K562 (cell line): ENCODE measurements around the gene EPHB1. TPM values are rescaled to one million over a fixed set of nuclear protein-coding genes. Genes with fewer than 3 reads are reported as not detected.

Source experiments
- ATAC-seq: fragments of 200-7000 bp; cut with Tn5 transposase; 3 replicates; pipeline ENCODE4 v1.9.1; 2020; ENCODE audit warnings: moderate library complexity
- BruUV-seq: library from RNA; stranded (reverse); fragments of 400-500 nt; replicated peaks from 2 replicates; lab custom pipeline; 2021; lab: Mats Ljungman, UMichigan
- CTCF ChIA-PET: fragments of 300-600 bp; formaldehyde crosslinking; extraction: SDS; loops from one replicate; lab custom pipeline; 2021; ENCODE audit warnings: low intra/inter-chr PET ratio; lab: Yijun Ruan, JAX
- POLR2A ChIA-PET: fragments of 300-600, 350-650 bp; sonication (Branson Sonifier 250); formaldehyde crosslinking; extraction: SDS; loops from one replicate; lab custom pipeline; 2021; ENCODE audit warnings: antibody characterized with exemption, inconsistent platforms; lab: Yijun Ruan, JAX
- DNase-seq, 4 experiments: peaks; one replicate each; pipeline versions ENCODE4 v3.0.0 to v3.0.0-alpha.2; 2011 to 2018; ENCODE audit warnings: low spot score in 3 of 4, mixed read lengths in 3 of 4; ENCODE audit errors: extremely low read depth in 1 of 4
- FAIRE-seq: peaks from 2 replicates; lab custom pipeline; 2011; peaks lifted over from hg19 to GRCh38; lab: Jason Lieb, UNC
- H2AFZ ChIP-seq: 2 replicates; pipeline ENCODE4 v1.6.0; 2011; ENCODE audit warnings: low read depth, low read length, control low read depth, inconsistent platforms
- H3K27ac ChIP-seq: fragments of 200-600 bp; 3 replicates; pipeline ENCODE4 v1.8.0; 2011; ENCODE audit warnings: low read depth, mild to moderate bottlenecking, control low read depth, inconsistent platforms, low read length, moderate library complexity, mixed read lengths; ENCODE audit errors: extremely low read depth
- H3K27me3 ChIP-seq, 2 experiments: fragments of 300-600 bp in 1 of 2; 2 replicates in 1 of 2; 3 replicates in 1 of 2; pipeline versions ENCODE4 v1.6.0 to v1.8.0; 2011; ENCODE audit warnings: inconsistent platforms in 2 of 2, low read length in 2 of 2, mild to moderate bottlenecking in 1 of 2, mixed read lengths in 1 of 2, moderate library complexity in 1 of 2; ENCODE audit not compliant: control insufficient read depth in 2 of 2, insufficient read depth in 2 of 2
- H3K36me3 ChIP-seq: fragments of 300-600 bp; 3 replicates; pipeline ENCODE4 v1.8.0; 2011; ENCODE audit warnings: mild to moderate bottlenecking, low read length, inconsistent platforms; ENCODE audit not compliant: control insufficient read depth, insufficient read depth
- H3K4me1 ChIP-seq, 2 experiments: fragments of 200-600 bp in 1 of 2; replicated peaks in 1 of 2; 2 replicates in 1 of 2; 3 replicates in 1 of 2; pipeline versions ENCODE4 v1.5.1 to v1.8.0; 2011; ENCODE audit warnings: inconsistent platforms in 2 of 2, low read length in 2 of 2, mild to moderate bottlenecking in 1 of 2, mixed read lengths in 1 of 2, moderate library complexity in 1 of 2; ENCODE audit not compliant: control insufficient read depth in 2 of 2, insufficient read depth in 2 of 2
- H3K4me2 ChIP-seq: 2 replicates; pipeline ENCODE4 v1.6.1; 2011; ENCODE audit warnings: low read length, control low read depth, inconsistent platforms, mixed read lengths; ENCODE audit not compliant: insufficient read depth
- H3K4me3 ChIP-seq: fragments of 200-600 bp; sonication (generic), shearing (Covaris generic); 2 replicates; pipeline ENCODE4 v1.5.1; 2016; ENCODE audit warnings: control low read depth, inconsistent platforms
- H3K79me2 ChIP-seq: fragments of 200-600 bp; 3 replicates; pipeline ENCODE4 v1.8.0; 2011; ENCODE audit warnings: low read length, inconsistent platforms; ENCODE audit not compliant: control insufficient read depth, insufficient read depth
- H3K9ac ChIP-seq, 2 experiments: 2 replicates each; pipeline versions ENCODE4 v1.6.0 to v1.6.1; 2011; ENCODE audit warnings: low read depth in 2 of 2, low read length in 2 of 2, control low read depth in 1 of 2, inconsistent platforms in 1 of 2, mild to moderate bottlenecking in 1 of 2, mixed read lengths in 1 of 2; ENCODE audit not compliant: insufficient read depth in 1 of 2
- H3K9me1 ChIP-seq: one replicate; pipeline ENCODE4 v1.6.0; 2011; ENCODE audit warnings: inconsistent platforms, mild to moderate bottlenecking, low read length, moderate library complexity; ENCODE audit not compliant: control insufficient read depth, insufficient read depth
- H3K9me3 ChIP-seq: replicated peaks from 2 replicates; pipeline ENCODE4 v1.5.1; 2011; ENCODE audit warnings: low read depth, low read length, inconsistent platforms; ENCODE audit not compliant: control insufficient read depth, insufficient read depth
- H4K20me1 ChIP-seq: replicated peaks from 2 replicates; pipeline ENCODE4 v1.6.1; 2011; ENCODE audit warnings: low read length, inconsistent platforms, mixed read lengths; ENCODE audit not compliant: control insufficient read depth, insufficient read depth
- CEBPG ChIP-seq, 3 experiments: fragments of 200-800 bp in 1 of 3; sonication (Bioruptor generic) in 1 of 3; sonication (generic) in 1 of 3; formaldehyde crosslinking in 1 of 3; IDR thresholded peaks in 2 of 3; conservative IDR thresholded peaks in 1 of 3; 2 replicates each; pipeline versions ENCODE4 v1.6.1 to v1.8.0; 2016 to 2022; ENCODE audit warnings: missing compliant biosample characterization in 2 of 3, missing genetic modification characterization in 2 of 3, mild to moderate bottlenecking in 1 of 3, missing genetic modification reagents in 1 of 3
- ILF3 ChIP-seq: fragments of 450-650 bp; IDR thresholded peaks from 2 replicates; pipeline ENCODE4 v1.6.1; 2018; ENCODE audit warnings: antibody characterized with exemption, mild to moderate bottlenecking, moderate library complexity, borderline replicate concordance
- KDM2B ChIP-seq: fragments of 250-450 bp; sonication (Bioruptor Pico); IDR thresholded peaks from 2 replicates; pipeline ENCODE4 v1.8.0; 2021; ENCODE audit warnings: mild to moderate bottlenecking, moderate library complexity
- PHF21A ChIP-seq: fragments of 450-650 bp; IDR thresholded peaks from 2 replicates; pipeline ENCODE4 v1.6.1; 2017; ENCODE audit warnings: low read depth, borderline replicate concordance
- POLR3A ChIP-seq: IDR thresholded peaks from 2 replicates; pipeline ENCODE4 v1.6.1; 2011; ENCODE audit warnings: borderline replicate concordance, mild to moderate bottlenecking, moderate library complexity; ENCODE audit not compliant: insufficient read length, insufficient read depth; ENCODE audit errors: extremely low read depth
- SAFB ChIP-seq: fragments of 200-400 bp; formaldehyde crosslinking; IDR thresholded peaks from 2 replicates; pipeline ENCODE4 v1.6.1; 2017; ENCODE audit warnings: low read depth, low read length, borderline replicate concordance
- SNIP1 ChIP-seq: fragments of 450-650 bp; IDR thresholded peaks from 2 replicates; pipeline ENCODE4 v1.7.1; 2017; ENCODE audit warnings: low read depth, mild to moderate bottlenecking
- SRSF7 ChIP-seq: fragments of 200-400 bp; formaldehyde crosslinking; optimal IDR thresholded peaks from 2 replicates; pipeline ENCODE3; 2017; ENCODE audit warnings: mild to moderate bottlenecking, low read depth, low read length
- TEAD1 ChIP-seq, 2 experiments: fragments of 450-650 bp in 1 of 2; sonication (generic) in 1 of 2; formaldehyde crosslinking; IDR thresholded peaks; 2 replicates each; pipeline versions ENCODE4 v1.4.0 to v1.8.0; 2020 to 2022; ENCODE audit warnings: mild to moderate bottlenecking in 2 of 2, missing genetic modification reagents in 1 of 2
- YBX1 ChIP-seq: fragments of 450-650 bp; IDR thresholded peaks from 2 replicates; pipeline ENCODE4 v1.7.1; 2016; ENCODE audit warnings: mild to moderate bottlenecking
- ZEB2 ChIP-seq: fragments of 450-650 bp; IDR thresholded peaks from 2 replicates; pipeline ENCODE4 v1.6.1; 2016
- ZNF436 ChIP-seq: fragments of 250-450, 450-650 bp; sonication (Bioruptor Pico); formaldehyde crosslinking; IDR thresholded peaks from 2 replicates; pipeline ENCODE4 v1.7.0; 2020; ENCODE audit warnings: mild to moderate bottlenecking
- ZNF778 ChIP-seq: fragments of 450-650 bp; formaldehyde crosslinking; IDR thresholded peaks from 2 replicates; pipeline ENCODE4 v1.4.0; 2020; ENCODE audit warnings: mild to moderate bottlenecking, moderate library complexity
- WGBS: fragments of 100-300 bp; shearing (Covaris generic); methylation state at CpG from one replicate; pipeline ENCODE4 v1.1.6; 2016; ENCODE audit warnings: low coverage, mixed read lengths; ENCODE audit not compliant: insufficient coverage; ENCODE audit errors: missing lambda C conversion rate; 5-methylcytosine and 5-hydroxymethylcytosine counted together
- in situ Hi-C: fragments of 300-500 bp; cut with MboI; formaldehyde crosslinking; loops from 4 replicates; pipeline ENCODE4 v1.15.0; 2018; ENCODE audit warnings: inconsistent platforms, mixed read lengths
- intact Hi-C: fragments of 100-400 bp; cut with micrococcal nuclease; formaldehyde crosslinking; loops from 2 replicates; pipeline ENCODE4 v1.14.2; 2022
- polyA plus RNA-seq, 8 experiments: library from polyadenylated mRNA; depleted of rRNA in 4 of 8; stranded (reverse) in 5 of 8; unstranded in 3 of 8; fragments of >200 nt; fragmentation: Nextera tagmentation in 2 of 8; fragmentation: Illumina TruSeq in 1 of 8; extraction: Ambion mirVana in 2 of 8; extraction: Trizol in 1 of 8; gene quantifications; 2 replicates each; pipeline versions ENCODE4 v1.2.1 to v1.2.3, GENCODE V29; 2011 to 2014; ENCODE audit warnings: inconsistent platforms in 1 of 8, missing spikeins in 1 of 8
- total RNA-seq, 7 experiments: library from RNA; depleted of rRNA in 6 of 7; stranded (reverse); fragments of >200 nt in 6 of 7; fragmentation: Illumina TruSeq in 2 of 7; extraction: Trizol in 2 of 7; gene quantifications; 2 replicates each; pipeline versions ENCODE4 v1.2.1 to v1.2.3, GENCODE V29; 2011 to 2021; ENCODE audit warnings: low replicate concordance in 1 of 7
- TF ChIP-seq, protein P1 (sequence below): fragments of 250-450 bp; sonication (Bioruptor Pico); IDR thresholded peaks from 2 replicates; pipeline ENCODE4 v1.9.0; 2021; ENCODE audit warnings: mild to moderate bottlenecking
- TF ChIP-seq, protein P2 (sequence below): fragments of 450-650 bp; formaldehyde crosslinking; IDR thresholded peaks from 2 replicates; pipeline ENCODE4 v1.4.0; 2020; ENCODE audit warnings: mild to moderate bottlenecking, moderate library complexity

Gene EPHB1
- total and polyA plus RNA-seq, 9 of the 15 experiments (the other 6 are each of a cell fraction or from before 2014, with no cell fraction given) = 0.29 TPM; not detected in 8

DNA sequence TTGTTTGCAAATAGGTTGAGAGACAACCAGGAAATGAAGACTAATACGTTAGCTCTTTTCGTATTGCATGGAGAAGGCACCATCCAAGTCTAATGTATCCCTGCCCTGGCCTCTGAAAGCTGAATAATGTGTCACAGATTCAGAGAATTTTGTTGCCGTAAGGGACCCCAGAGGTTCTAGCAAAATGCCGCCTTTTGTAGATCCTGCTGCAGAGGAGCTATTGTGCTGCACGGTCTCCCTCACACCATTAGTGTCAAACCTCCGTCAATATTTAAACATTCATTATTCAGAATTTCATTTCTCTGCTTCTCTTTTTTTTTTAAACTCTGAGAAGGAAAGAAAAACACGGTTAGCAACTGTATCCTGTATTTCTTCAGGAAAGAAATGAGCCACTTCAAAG, 238.7 kb downstream of the EPHB1 start:
- no peak overlapping the region for H2AFZ ChIP-seq
- FAIRE-seq = no peak
- no peaks in the 10 kb centered on the region for H3K9me3 ChIP-seq
- no peak for DNase-seq
- no peak overlapping the region for H3K4me3 ChIP-seq
- H3K4me1 ChIP-seq = no peaks in the 10 kb centered on the region
- no TSS peak for BruUV-seq
- 0% methylated on average over 7 of the region's 7 CpGs for WGBS
- no peaks in the 10 kb centered on the region for H3K79me2 ChIP-seq
- no peak for ATAC-seq
- H4K20me1 ChIP-seq = no peaks in the 10 kb centered on the region
- in situ Hi-C loops (no loop called here), intact Hi-C loops (no loop called here)
- no peak overlapping the region for H3K4me2 ChIP-seq
- H3K9ac ChIP-seq = no peak overlapping the region
- no peaks in the 10 kb centered on the region for H3K27me3 ChIP-seq
- POLR2A ChIA-PET = no interaction called here
- H3K36me3 ChIP-seq = no peaks in the 10 kb centered on the region
- TF ChIP-seq ZEB2 (no peak), ZNF436 (no peak), KDM2B (no peak), SAFB (no peak), POLR3A (no peak)
- TF ChIP-seq, all 486 proteins: peak for 0
- CTCF ChIA-PET = no interaction called here
- no peaks in the 10 kb centered on the region for H3K9me1 ChIP-seq
- no peak overlapping the region for H3K27ac ChIP-seq

DNA sequence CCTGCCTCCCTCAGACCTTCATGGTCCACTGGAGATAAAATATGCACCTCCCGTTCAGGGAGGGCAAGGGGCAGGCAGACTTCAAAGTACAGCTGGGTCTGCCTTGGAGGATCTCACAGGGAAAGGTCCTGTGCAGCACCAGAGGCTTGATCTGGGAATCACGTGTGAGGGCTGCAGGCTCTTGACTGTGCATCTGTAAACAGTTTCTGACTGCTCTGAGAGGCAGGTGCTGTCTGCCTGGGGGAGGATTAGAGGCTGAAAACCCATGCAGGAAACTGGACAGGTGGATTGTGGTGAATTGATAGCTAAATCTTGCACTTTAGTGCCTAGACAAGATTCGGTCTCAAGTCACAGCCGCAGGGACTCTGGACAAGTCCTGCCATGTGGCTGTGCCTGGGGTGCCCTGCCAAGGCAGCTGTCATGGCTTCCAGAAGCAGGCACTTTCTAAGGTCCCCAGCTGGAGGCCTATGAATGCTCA, 239.3 kb downstream of the EPHB1 start:
- no TSS peak for BruUV-seq
- CTCF ChIA-PET = no interaction called here
- no peaks in the 10 kb centered on the region for H3K36me3 ChIP-seq
- in situ Hi-C loops (no loop called here), intact Hi-C loops (no loop called here)
- DNase-seq (no peak), FAIRE-seq (no peak), ATAC-seq (no peak)
- no peaks in the 10 kb centered on the region for H3K9me3 ChIP-seq
- no peak overlapping the region for H2AFZ ChIP-seq
- no peak overlapping the region for H3K4me2 ChIP-seq
- 0% methylated on average over 3 of the region's 4 CpGs for WGBS
- H3K79me2 ChIP-seq = no peaks in the 10 kb centered on the region
- no peak overlapping the region for H3K4me3 ChIP-seq
- no peaks in the 10 kb centered on the region for H3K9me1 ChIP-seq
- H3K27ac ChIP-seq = no peak overlapping the region
- no peaks in the 10 kb centered on the region for H3K4me1 ChIP-seq
- POLR2A ChIA-PET = interaction anchor here (0.7 kb wide), 1 partner anchor 212 kb away, joined by 3 read pairs; no protein-coding TSS in a partner anchor
- no peaks in the 10 kb centered on the region for H3K27me3 ChIP-seq
- H3K9ac ChIP-seq = no peak overlapping the region
- no peaks in the 10 kb centered on the region for H4K20me1 ChIP-seq
- TF ChIP-seq CEBPG (CRISPR knock-in tag; IDR thresholded peaks at IDR 0.05) (no peak), CEBPG (tag; conservative IDR thresholded peaks at IDR 0.05 in 1 of 2, IDR thresholded peaks at IDR 0.05 in 1 of 2) (no peak), YBX1 (no peak), TEAD1 (CRISPR knock-in tag; IDR thresholded peaks at IDR 0.05) (no peak), PHF21A (no peak), ILF3 (no peak), SRSF7 (no peak), ZNF778 (CRISPR knock-in tag) (no peak), SNIP1 (no peak)
- TF ChIP-seq, protein P1, sequence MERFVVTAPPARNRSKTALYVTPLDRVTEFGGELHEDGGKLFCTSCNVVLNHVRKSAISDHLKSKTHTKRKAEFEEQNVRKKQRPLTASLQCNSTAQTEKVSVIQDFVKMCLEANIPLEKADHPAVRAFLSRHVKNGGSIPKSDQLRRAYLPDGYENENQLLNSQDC (CRISPR knock-in tag) = no peak
- TF ChIP-seq, protein P2, sequence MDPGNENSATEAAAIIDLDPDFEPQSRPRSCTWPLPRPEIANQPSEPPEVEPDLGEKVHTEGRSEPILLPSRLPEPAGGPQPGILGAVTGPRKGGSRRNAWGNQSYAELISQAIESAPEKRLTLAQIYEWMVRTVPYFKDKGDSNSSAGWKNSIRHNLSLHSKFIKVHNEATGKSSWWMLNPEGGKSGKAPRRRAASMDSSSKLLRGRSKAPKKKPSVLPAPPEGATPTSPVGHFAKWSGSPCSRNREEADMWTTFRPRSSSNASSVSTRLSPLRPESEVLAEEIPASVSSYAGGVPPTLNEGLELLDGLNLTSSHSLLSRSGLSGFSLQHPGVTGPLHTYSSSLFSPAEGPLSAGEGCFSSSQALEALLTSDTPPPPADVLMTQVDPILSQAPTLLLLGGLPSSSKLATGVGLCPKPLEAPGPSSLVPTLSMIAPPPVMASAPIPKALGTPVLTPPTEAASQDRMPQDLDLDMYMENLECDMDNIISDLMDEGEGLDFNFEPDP = no peak
